Lower leg skin (tissue), 3 donors: ENCODE data around the gene PKD2L1.

Experiments used
- CTCF ChIP-seq, 3 donors: fragments of 450-650 bp; IDR thresholded peaks; one replicate each; pipeline ENCODE4 v1.5.1; 2016; ENCODE audit warnings: antibody characterized with exemption in 3 of 3, mild to moderate bottlenecking in 3 of 3, moderate library complexity in 2 of 3
- POLR2A ChIP-seq, 2 donors: fragments of 450-650 bp; IDR thresholded peaks; one replicate each; pipeline ENCODE4 v1.6.1; 2016 to 2017; ENCODE audit warnings: antibody characterized with exemption in 2 of 2, mild to moderate bottlenecking in 1 of 2, moderate library complexity in 1 of 2

- TF ChIP-seq POLR2A (IDR thresholded peaks at IDR 0.05) (no peak), CTCF (IDR thresholded peaks at IDR 0.05) (no peak)
Observed at GRCh38 chr10:100282907-100283306, 47.1 kb downstream of the PKD2L1 start.
